ENCODE results near the gene PPP1CA.

- TF ChIP-seq POLR2AphosphoS5 (IDR thresholded peaks at IDR 0.05; ENCODE audit: borderline replicate concordance, low read depth, low read length) (no peak), EZH2 (IDR thresholded peaks at IDR 0.05) (no peak)
These were observed 4.1 kb downstream of the PPP1CA start for GRCh38 chr11:67397536-67397935.
